Measurements from ENCODE around the gene FAM229A.

DNA sequence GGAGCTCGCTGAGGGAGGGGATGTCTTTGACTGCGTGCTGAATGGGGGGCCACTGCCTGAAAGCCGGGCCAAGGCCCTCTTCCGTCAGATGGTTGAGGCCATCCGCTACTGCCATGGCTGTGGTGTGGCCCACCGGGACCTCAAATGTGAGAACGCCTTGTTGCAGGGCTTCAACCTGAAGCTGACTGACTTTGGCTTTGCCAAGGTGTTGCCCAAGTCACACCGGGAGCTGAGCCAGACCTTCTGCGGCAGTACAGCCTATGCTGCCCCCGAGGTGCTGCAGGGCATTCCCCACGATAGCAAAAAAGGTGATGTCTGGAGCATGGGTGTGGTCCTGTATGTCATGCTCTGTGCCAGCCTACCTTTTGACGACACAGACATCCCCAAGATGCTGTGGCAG lies 1.4 kb upstream of the FAM229A start:
- TF ChIP-seq, protein P1, sequence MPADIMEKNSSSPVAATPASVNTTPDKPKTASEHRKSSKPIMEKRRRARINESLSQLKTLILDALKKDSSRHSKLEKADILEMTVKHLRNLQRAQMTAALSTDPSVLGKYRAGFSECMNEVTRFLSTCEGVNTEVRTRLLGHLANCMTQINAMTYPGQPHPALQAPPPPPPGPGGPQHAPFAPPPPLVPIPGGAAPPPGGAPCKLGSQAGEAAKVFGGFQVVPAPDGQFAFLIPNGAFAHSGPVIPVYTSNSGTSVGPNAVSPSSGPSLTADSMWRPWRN (IDR thresholded peaks at IDR 0.05; ENCODE audit: low read depth): no peak
- TF ChIP-seq ATF1 (CRISPR knock-in tag; IDR thresholded peaks at IDR 0.05) (no peak), ATF1 (tag; IDR thresholded peaks at IDR 0.05) (no peak), KLF6 (CRISPR knock-in tag; IDR thresholded peaks at IDR 0.05; ENCODE audit: borderline replicate concordance) (no peak), ATF7 (IDR thresholded peaks at IDR 0.05) (no peak), EZH2 (IDR thresholded peaks at IDR 0.05; ENCODE audit: borderline replicate concordance, low read depth, low read length) (no peak), THRAP3 (IDR thresholded peaks at IDR 0.05; ENCODE audit: borderline replicate concordance) (no peak), ZNF384 (IDR thresholded peaks at IDR 0.05; ENCODE audit: low read depth, low read length) (no peak), CEBPG (CRISPR knock-in tag; IDR thresholded peaks at IDR 0.05) (no peak), CEBPG (tag; conservative IDR thresholded peaks at IDR 0.05 in 1 of 2, IDR thresholded peaks at IDR 0.05 in 1 of 2) (no peak), TBP (optimal IDR thresholded peaks at IDR 0.05; ENCODE audit: low read depth, low read length) (no peak), HDAC6 (IDR thresholded peaks at IDR 0.05; ENCODE audit: low read depth, low read length) (no peak)
- TF ChIP-seq, protein P2, sequence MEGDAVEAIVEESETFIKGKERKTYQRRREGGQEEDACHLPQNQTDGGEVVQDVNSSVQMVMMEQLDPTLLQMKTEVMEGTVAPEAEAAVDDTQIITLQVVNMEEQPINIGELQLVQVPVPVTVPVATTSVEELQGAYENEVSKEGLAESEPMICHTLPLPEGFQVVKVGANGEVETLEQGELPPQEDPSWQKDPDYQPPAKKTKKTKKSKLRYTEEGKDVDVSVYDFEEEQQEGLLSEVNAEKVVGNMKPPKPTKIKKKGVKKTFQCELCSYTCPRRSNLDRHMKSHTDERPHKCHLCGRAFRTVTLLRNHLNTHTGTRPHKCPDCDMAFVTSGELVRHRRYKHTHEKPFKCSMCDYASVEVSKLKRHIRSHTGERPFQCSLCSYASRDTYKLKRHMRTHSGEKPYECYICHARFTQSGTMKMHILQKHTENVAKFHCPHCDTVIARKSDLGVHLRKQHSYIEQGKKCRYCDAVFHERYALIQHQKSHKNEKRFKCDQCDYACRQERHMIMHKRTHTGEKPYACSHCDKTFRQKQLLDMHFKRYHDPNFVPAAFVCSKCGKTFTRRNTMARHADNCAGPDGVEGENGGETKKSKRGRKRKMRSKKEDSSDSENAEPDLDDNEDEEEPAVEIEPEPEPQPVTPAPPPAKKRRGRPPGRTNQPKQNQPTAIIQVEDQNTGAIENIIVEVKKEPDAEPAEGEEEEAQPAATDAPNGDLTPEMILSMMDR (IDR thresholded peaks at IDR 0.05 in 2 of 3, conservative IDR thresholded peaks at IDR 0.05 in 1 of 3; ENCODE audit: insufficient read depth in 2 of 3, low read depth in 1 of 3, low read length in 3 of 3): no peak
- TF ChIP-seq, protein P3, sequence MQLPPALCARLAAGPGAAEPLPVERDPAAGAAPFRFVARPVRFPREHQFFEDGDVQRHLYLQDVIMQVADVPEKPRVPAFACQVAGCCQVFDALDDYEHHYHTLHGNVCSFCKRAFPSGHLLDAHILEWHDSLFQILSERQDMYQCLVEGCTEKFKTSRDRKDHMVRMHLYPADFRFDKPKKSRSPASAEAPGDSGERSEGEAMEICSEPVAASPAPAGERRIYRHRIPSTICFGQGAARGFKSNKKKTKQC (CRISPR knock-in tag; IDR thresholded peaks at IDR 0.05): no peak
- TF ChIP-seq, protein P4, sequence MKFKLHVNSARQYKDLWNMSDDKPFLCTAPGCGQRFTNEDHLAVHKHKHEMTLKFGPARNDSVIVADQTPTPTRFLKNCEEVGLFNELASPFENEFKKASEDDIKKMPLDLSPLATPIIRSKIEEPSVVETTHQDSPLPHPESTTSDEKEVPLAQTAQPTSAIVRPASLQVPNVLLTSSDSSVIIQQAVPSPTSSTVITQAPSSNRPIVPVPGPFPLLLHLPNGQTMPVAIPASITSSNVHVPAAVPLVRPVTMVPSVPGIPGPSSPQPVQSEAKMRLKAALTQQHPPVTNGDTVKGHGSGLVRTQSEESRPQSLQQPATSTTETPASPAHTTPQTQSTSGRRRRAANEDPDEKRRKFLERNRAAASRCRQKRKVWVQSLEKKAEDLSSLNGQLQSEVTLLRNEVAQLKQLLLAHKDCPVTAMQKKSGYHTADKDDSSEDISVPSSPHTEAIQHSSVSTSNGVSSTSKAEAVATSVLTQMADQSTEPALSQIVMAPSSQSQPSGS (CRISPR knock-in tag; IDR thresholded peaks at IDR 0.05): no peak
- TF ChIP-seq, protein P5, sequence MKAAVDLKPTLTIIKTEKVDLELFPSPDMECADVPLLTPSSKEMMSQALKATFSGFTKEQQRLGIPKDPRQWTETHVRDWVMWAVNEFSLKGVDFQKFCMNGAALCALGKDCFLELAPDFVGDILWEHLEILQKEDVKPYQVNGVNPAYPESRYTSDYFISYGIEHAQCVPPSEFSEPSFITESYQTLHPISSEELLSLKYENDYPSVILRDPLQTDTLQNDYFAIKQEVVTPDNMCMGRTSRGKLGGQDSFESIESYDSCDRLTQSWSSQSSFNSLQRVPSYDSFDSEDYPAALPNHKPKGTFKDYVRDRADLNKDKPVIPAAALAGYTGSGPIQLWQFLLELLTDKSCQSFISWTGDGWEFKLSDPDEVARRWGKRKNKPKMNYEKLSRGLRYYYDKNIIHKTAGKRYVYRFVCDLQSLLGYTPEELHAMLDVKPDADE (conservative IDR thresholded peaks at IDR 0.05; ENCODE audit: control insufficient read depth, low read depth, low read length): no peak

Measured in K562 (cell line).